H1 (cell line): ENCODE data around the gene SMLR1. TPM values are rescaled to one million over a fixed set of nuclear protein-coding genes. Genes with fewer than 3 reads are reported as not detected.

Experiments used
- CTCF ChIA-PET: fragments of 300-600 bp; sonication (Branson Sonifier 250); formaldehyde crosslinking; loops from one replicate; lab custom pipeline; 2021; ENCODE audit not compliant: partially characterized antibody; lab: Charles Lee
- POLR2A ChIA-PET: fragments of 300-600 bp; sonication (Branson Sonifier 250); formaldehyde crosslinking; loops from one replicate; lab custom pipeline; 2021; ENCODE audit warnings: inconsistent platforms; ENCODE audit not compliant: partially characterized antibody; lab: Charles Lee
- DNase-seq, 2 experiments: peaks; one replicate each; pipeline versions ENCODE4 v3.0.0 to v3.0.0-alpha.2; 2010 to 2022; ENCODE audit warnings: low spot score in 2 of 2, low read depth in 1 of 2, mixed read lengths in 1 of 2
- FAIRE-seq: peaks from 2 replicates; lab custom pipeline; 2011; peaks lifted over from hg19 to GRCh38; lab: Jason Lieb, UNC
- H2AFZ ChIP-seq: 2 replicates; pipeline ENCODE4 v1.8.1; 2012; ENCODE audit warnings: low read length, inconsistent platforms
- H2AK5ac ChIP-seq: 2 replicates; pipeline ENCODE4 v1.6.1; 2013; ENCODE audit warnings: low read depth, low read length
- H2BK120ac ChIP-seq: replicated peaks from 2 replicates; pipeline ENCODE3; 2013; ENCODE audit warnings: low read depth, low read length, inconsistent platforms
- H2BK12ac ChIP-seq: 2 replicates; pipeline ENCODE4 v1.6.1; 2013; ENCODE audit warnings: low read depth, low read length
- H2BK15ac ChIP-seq: 2 replicates; pipeline ENCODE4 v1.6.1; 2013; ENCODE audit warnings: low read length
- H2BK20ac ChIP-seq: 2 replicates; pipeline ENCODE4 v1.6.1; 2013; ENCODE audit warnings: low read length
- H2BK5ac ChIP-seq: 2 replicates; pipeline ENCODE4 v1.6.1; 2013; ENCODE audit warnings: low read depth, low read length
- H3K14ac ChIP-seq: 2 replicates; pipeline ENCODE4 v1.6.1; 2013; ENCODE audit warnings: inconsistent platforms; ENCODE audit not compliant: insufficient read length
- H3K18ac ChIP-seq: 2 replicates; pipeline ENCODE4 v1.6.1; 2013; ENCODE audit warnings: low read length; ENCODE audit errors: extremely low read depth
- H3K23ac ChIP-seq: 2 replicates; pipeline ENCODE4 v1.6.1; 2013; ENCODE audit warnings: inconsistent platforms; ENCODE audit not compliant: insufficient read length
- H3K23me2 ChIP-seq: 2 replicates; pipeline ENCODE4 v1.6.1; 2013; ENCODE audit warnings: low read depth, low read length
- H3K27ac ChIP-seq: 2 replicates; pipeline ENCODE4 v1.6.1; 2011; ENCODE audit warnings: low read depth, low read length, inconsistent platforms
- H3K27me3 ChIP-seq, 4 experiments: replicated peaks in 1 of 4; 1 replicate in 1 of 4; 2 replicates in 3 of 4; pipeline versions ENCODE4 v1.6.1 to v1.8.1; 2011 to 2013; ENCODE audit warnings: low read length in 3 of 4, mild to moderate bottlenecking in 3 of 4, inconsistent platforms in 2 of 4, mixed read lengths in 2 of 4, moderate library complexity in 1 of 4; ENCODE audit not compliant: control insufficient read depth in 3 of 4, insufficient read depth in 3 of 4; ENCODE audit errors: extremely low read depth in 1 of 4
- H3K36me3 ChIP-seq, 4 experiments: 2 replicates each; pipeline versions ENCODE4 v1.6.1 to v1.8.1; 2011 to 2013; ENCODE audit warnings: mild to moderate bottlenecking in 4 of 4, low read length in 3 of 4, moderate library complexity in 2 of 4, control low read depth in 1 of 4, inconsistent platforms in 1 of 4; ENCODE audit not compliant: insufficient read depth in 4 of 4, control insufficient read depth in 2 of 4
- H3K4ac ChIP-seq: replicated peaks from 2 replicates; pipeline ENCODE3; 2013; ENCODE audit warnings: low read length, low read depth, mixed read lengths, inconsistent platforms; ENCODE audit not compliant: insufficient read length
- H3K4me1 ChIP-seq, 4 experiments: replicated peaks in 1 of 4; 1 replicate in 1 of 4; 2 replicates in 3 of 4; pipeline versions ENCODE4 v1.6.1 to v1.8.1; 2011 to 2013; ENCODE audit warnings: low read length in 3 of 4, inconsistent platforms in 2 of 4, mixed read lengths in 1 of 4; ENCODE audit not compliant: insufficient read depth in 4 of 4, control insufficient read depth in 3 of 4
- H3K4me2 ChIP-seq, 2 experiments: 2 replicates each; pipeline versions ENCODE4 v1.6.1 to v1.8.1; 2011 to 2013; ENCODE audit warnings: low read depth in 2 of 2, low read length in 2 of 2, control low read depth in 1 of 2, inconsistent platforms in 1 of 2, mild to moderate bottlenecking in 1 of 2; ENCODE audit not compliant: insufficient read depth in 1 of 2
- H3K4me3 ChIP-seq, 4 experiments: fragments of 200-600, 300-600 bp in 1 of 4; sonication (generic), shearing (Covaris generic), sonication (Bioruptor Twin) in 1 of 4; 2 replicates each; pipeline versions ENCODE4 v1.5.1 to v1.8.1; 2011 to 2016; ENCODE audit warnings: low read length in 4 of 4, low read depth in 3 of 4, control low read depth in 2 of 4, inconsistent platforms in 2 of 4, mild to moderate bottlenecking in 2 of 4, mixed read lengths in 1 of 4, moderate library complexity in 1 of 4; ENCODE audit not compliant: insufficient read depth in 2 of 4; ENCODE audit errors: extremely low read depth in 1 of 4
- H3K56ac ChIP-seq: replicated peaks from 2 replicates; pipeline ENCODE3; 2013; ENCODE audit warnings: low read depth, mild to moderate bottlenecking, mixed read lengths, low read length, inconsistent platforms; ENCODE audit not compliant: insufficient read length
- H3K79me1 ChIP-seq: 2 replicates; pipeline ENCODE4 v1.6.1; 2013; ENCODE audit warnings: low read depth, low read length, control low read depth
- H3K79me2 ChIP-seq, 2 experiments: 2 replicates each; pipeline versions ENCODE4 v1.6.1 to v1.8.1; 2012 to 2013; ENCODE audit warnings: low read length in 2 of 2, mild to moderate bottlenecking in 2 of 2, inconsistent platforms in 1 of 2; ENCODE audit not compliant: insufficient read depth in 2 of 2, control insufficient read depth in 1 of 2
- H3K9ac ChIP-seq, 4 experiments: replicated peaks in 1 of 4; 1 replicate in 1 of 4; 2 replicates in 3 of 4; pipeline versions ENCODE4 v1.6.1 to v1.8.1; 2011 to 2013; ENCODE audit warnings: low read depth in 3 of 4, low read length in 3 of 4, control low read depth in 2 of 4, mild to moderate bottlenecking in 2 of 4, moderate library complexity in 2 of 4, inconsistent platforms in 1 of 4; ENCODE audit errors: extremely low read depth in 1 of 4
- H3K9me3 ChIP-seq, 2 experiments: 2 replicates each; pipeline versions ENCODE4 v1.6.1 to v1.8.1; 2012 to 2013; ENCODE audit warnings: mild to moderate bottlenecking in 2 of 2, moderate library complexity in 2 of 2, control low read depth in 1 of 2, inconsistent platforms in 1 of 2, low read depth in 1 of 2, low read length in 1 of 2, mixed read lengths in 1 of 2; ENCODE audit not compliant: insufficient read depth in 2 of 2
- H4K20me1 ChIP-seq, 2 experiments: replicated peaks in 1 of 2; 2 replicates each; pipeline versions ENCODE3 to v1.8.1; 2011 to 2013; ENCODE audit warnings: inconsistent platforms in 2 of 2, low read length in 2 of 2, mild to moderate bottlenecking in 1 of 2; ENCODE audit not compliant: insufficient read depth in 2 of 2, control insufficient read depth in 1 of 2
- H4K5ac ChIP-seq: 2 replicates; pipeline ENCODE4 v1.6.1; 2013; ENCODE audit warnings: low read length, low read depth, mixed read lengths, inconsistent platforms; ENCODE audit not compliant: insufficient read length
- H4K8ac ChIP-seq: 2 replicates; pipeline ENCODE4 v1.8.0; 2013; ENCODE audit warnings: mild to moderate bottlenecking, moderate library complexity, low read length, inconsistent platforms; ENCODE audit not compliant: insufficient read depth; ENCODE audit errors: extremely low read depth
- H4K91ac ChIP-seq: replicated peaks from 2 replicates; pipeline ENCODE3; 2013; ENCODE audit warnings: low read length, mixed read lengths, inconsistent platforms; ENCODE audit not compliant: insufficient read length
- KDM5A ChIP-seq: fragments of 200-600 bp; IDR thresholded peaks from 2 replicates; pipeline ENCODE4 v1.7.1; 2012; ENCODE audit warnings: mild to moderate bottlenecking, low read length, inconsistent platforms, mixed read lengths
- SP4 ChIP-seq: IDR thresholded peaks from 2 replicates; pipeline ENCODE4 v1.6.1; 2012; ENCODE audit warnings: low read length, inconsistent platforms
- WGBS, 2 experiments: shearing (Covaris generic) in 1 of 2; methylation state at CpG; one replicate each; pipeline versions ENCODE4 v1.1.6 to v1.1.7; 2013 to 2015; ENCODE audit warnings: low lambda C conversion rate in 2 of 2, mixed read lengths in 2 of 2, inconsistent platforms in 1 of 2, low coverage in 1 of 2, missing lambda C conversion rate in 1 of 2; ENCODE audit not compliant: insufficient replicate concordance in 2 of 2, insufficient coverage in 1 of 2, insufficient read length in 1 of 2; ENCODE audit errors: extremely low coverage in 1 of 2, missing lambda C conversion rate in 1 of 2; 5-methylcytosine and 5-hydroxymethylcytosine counted together
- polyA plus RNA-seq, 7 experiments: library from polyadenylated mRNA; depleted of rRNA in 3 of 7; stranded (reverse) in 5 of 7; unstranded in 2 of 7; fragments of >200 nt in 5 of 7; fragments of 200-250 nt in 2 of 7; gene quantifications; 1 replicate in 5 of 7; 2 replicates in 1 of 7; 4 replicates in 1 of 7; pipeline versions ENCODE4 v1.2.1 to v1.2.3, GENCODE V29; 2011 to 2013; ENCODE audit warnings: missing spikeins in 2 of 7, mixed read lengths in 2 of 7
- total RNA-seq: library from RNA; stranded (reverse); fragmentation: NEBNext Ultra II Directional; extraction: Animal tissue kit (Norgen Biotek cat#: 25700); gene quantifications from 2 replicates; pipeline ENCODE4 v1.2.1, GENCODE V29; 2021

Gene SMLR1
- total and polyA plus RNA-seq, 2 of the 8 experiments (the other 6 are each of a cell fraction or from before 2014, with no cell fraction given), result not detected

GRCh38 chr6:130810307-130811030, 16.7 kb upstream of the SMLR1 start:
- Histone ChIP-seq H3K36me3 (no peaks in the 10 kb centered on the region), H3K79me2 (no peaks in the 10 kb centered on the region), H3K4me2 (no peak overlapping the region), H2BK20ac (no peak overlapping the region), H2BK15ac (no peak overlapping the region), H3K9ac (no peak overlapping the region), H4K8ac (no peak overlapping the region), H2AFZ (no peak overlapping the region), H3K79me1 (no peaks in the 10 kb centered on the region), H2BK120ac (no peak overlapping the region), H3K56ac (no peak overlapping the region), H4K5ac (no peak overlapping the region), H4K20me1 (no peaks in the 10 kb centered on the region), H3K18ac (no peak overlapping the region), H3K14ac (no peak overlapping the region), H4K91ac (no peak overlapping the region), H3K9me3 (no peaks in the 10 kb centered on the region), H2BK12ac (no peak overlapping the region), H3K23ac (no peak overlapping the region), H3K27ac (no peak overlapping the region), H3K27me3 (peaks cover 0 to 1% (median 0%) of the 10 kb centered on the region in 4 experiments; a peak in 1 of 7 replicates), H3K4me1 (no peaks in the 10 kb centered on the region), H3K23me2 (no peaks in the 10 kb centered on the region), H2AK5ac (no peak overlapping the region), H3K4me3 (no peak overlapping the region), H2BK5ac (no peak overlapping the region), H3K4ac (no peak overlapping the region)
- no peak for TF ChIP-seq KDM5A
- no peak for TF ChIP-seq SP4
- FAIRE-seq (no peak), DNase-seq (no peak)
- ChIA-PET POLR2A (no interaction called here), CTCF (interaction anchor here (1.5 kb wide), 1 partner anchor 61 kb away, joined by 4 read pairs; no protein-coding TSS in a partner anchor)
- WGBS, 2 experiments, result 88% methylated on average over 9 of the region's 9 CpGs; no CpG with 5 or more reads in 1 of the 2 experiments
